ENCODE data around the gene CLCN7. TPM values are rescaled to one million over a fixed set of nuclear protein-coding genes. Genes with fewer than 3 reads are reported as not detected.

Gene CLCN7
- total RNA-seq, 1 donor: 161 TPM

- Histone ChIP-seq H3K27ac (ENCODE audit: low read depth, low read length) (no peak overlapping the region), H4K20me1 (ENCODE audit: insufficient read depth, low read length) (no peaks in the 10 kb centered on the region), H3K4me2 (ENCODE audit: insufficient read depth, low read length) (no peak overlapping the region), H3K27me3 (ENCODE audit: insufficient read depth, low read length) (no peaks in the 10 kb centered on the region), H3K9me3 (ENCODE audit: low read depth, low read length) (no peaks in the 10 kb centered on the region), H3K36me3 (ENCODE audit: insufficient read depth, low read length) (no peaks in the 10 kb centered on the region), H3K4me3 (ENCODE audit: insufficient read depth, low read length) (no peak overlapping the region), H3K79me2 (ENCODE audit: insufficient read depth, low read length) (no peaks in the 10 kb centered on the region), H2AFZ (ENCODE audit: low read length) (no peak overlapping the region), H3K4me1 (ENCODE audit: insufficient read depth, low read length) (peaks cover 4% of the 10 kb centered on the region)
- no peak for DNase-seq (ENCODE audit: insufficient read length, low spot score, missing footprints)
- TF ChIP-seq CTCF (IDR thresholded peaks at IDR 0.05; ENCODE audit: extremely low read depth, low read depth, low read length): no peak
Observed at GRCh38 chr16:1488054-1488601, 13.3 kb upstream of the CLCN7 start.

GRCh38 chr16:1487395-1488053 lies 12.7 kb upstream of the CLCN7 start:
- Histone ChIP-seq H2AFZ (ENCODE audit: low read length) (no peak overlapping the region), H3K4me2 (ENCODE audit: insufficient read depth, low read length) (no peak overlapping the region), H3K9me3 (ENCODE audit: low read depth, low read length) (no peaks in the 10 kb centered on the region), H3K79me2 (ENCODE audit: insufficient read depth, low read length) (no peaks in the 10 kb centered on the region), H3K27me3 (ENCODE audit: insufficient read depth, low read length) (no peaks in the 10 kb centered on the region), H3K4me1 (ENCODE audit: insufficient read depth, low read length) (peaks cover under 1% of the 10 kb centered on the region), H4K20me1 (ENCODE audit: insufficient read depth, low read length) (no peaks in the 10 kb centered on the region), H3K36me3 (ENCODE audit: insufficient read depth, low read length) (no peaks in the 10 kb centered on the region), H3K4me3 (ENCODE audit: insufficient read depth, low read length) (no peak overlapping the region), H3K27ac (ENCODE audit: low read depth, low read length) (no peak overlapping the region)
- TF ChIP-seq CTCF (IDR thresholded peaks at IDR 0.05; ENCODE audit: extremely low read depth, low read depth, low read length): no peak
- DNase-seq (ENCODE audit: insufficient read length, low spot score, missing footprints): no peak

GRCh38 chr16:1486551-1487390 lies 11.9 kb upstream of the CLCN7 start:
- Histone ChIP-seq H3K36me3 (ENCODE audit: insufficient read depth, low read length) (no peaks in the 10 kb centered on the region), H3K79me2 (ENCODE audit: insufficient read depth, low read length) (no peaks in the 10 kb centered on the region), H4K20me1 (ENCODE audit: insufficient read depth, low read length) (no peaks in the 10 kb centered on the region), H3K27me3 (ENCODE audit: insufficient read depth, low read length) (no peaks in the 10 kb centered on the region), H3K4me3 (ENCODE audit: insufficient read depth, low read length) (no peak overlapping the region), H3K9me3 (ENCODE audit: low read depth, low read length) (no peaks in the 10 kb centered on the region), H3K27ac (ENCODE audit: low read depth, low read length) (no peak overlapping the region), H3K4me2 (ENCODE audit: insufficient read depth, low read length) (no peak overlapping the region), H3K4me1 (ENCODE audit: insufficient read depth, low read length) (no peaks in the 10 kb centered on the region), H2AFZ (ENCODE audit: low read length) (no peak overlapping the region)
- no peak for TF ChIP-seq CTCF (IDR thresholded peaks at IDR 0.05; ENCODE audit: extremely low read depth, low read depth, low read length)
- no peak for DNase-seq (ENCODE audit: insufficient read length, low spot score, missing footprints)
